Superior temporal gyrus (tissue), 1 donor: Measurements from ENCODE around the gene CAMK1D.
"Not testable (repeated sequence)": the region's sequence is repeated elsewhere in the genome, so short reads cannot be mapped to it uniquely, and the experiment has no call there.

Source experiments
- DNase-seq: peaks from one replicate; pipeline ENCODE4 v3.0.0-alpha.2; 2016; ENCODE audit errors: extremely low spot score

CAMK1D gene

GRCh38 chr10:12348870-12349628 is at the start of gene CAMK1D:
Gene CAMK1D (plus strand): TSS chr10:12349547.
- DNase-seq, result no peak

DNA sequence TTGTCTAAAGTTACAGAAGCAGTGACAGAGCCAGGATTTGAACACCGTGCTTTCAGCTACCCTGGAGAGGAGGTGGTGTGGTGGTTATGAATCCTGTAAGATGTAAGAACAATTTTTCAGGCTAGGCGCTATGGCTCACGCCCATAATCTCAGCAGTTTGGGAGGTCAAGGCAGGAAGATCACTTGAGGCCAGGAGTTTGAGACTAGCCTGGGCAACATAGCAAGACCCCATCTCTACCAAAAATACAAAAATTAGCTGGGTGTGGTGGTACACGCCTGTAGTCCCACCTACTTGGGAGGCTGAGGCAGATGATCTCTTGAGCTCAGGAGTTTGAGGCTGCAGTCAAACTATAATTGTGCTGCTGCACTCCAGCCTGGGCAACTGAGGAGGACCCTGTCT is 48.3 kb upstream of the CAMK1D start:
- not testable (repeated sequence) for DNase-seq

GRCh38 chr10:12308057-12308456 is 41.3 kb upstream of the CAMK1D start:
- DNase-seq, result no peak

GRCh38 chr10:12308736-12309375 is 40.5 kb upstream of the CAMK1D start:
- DNase-seq, result no peak

GRCh38 chr10:12309783-12310182 is 39.6 kb upstream of the CAMK1D start:
- not testable (repeated sequence) for DNase-seq

GRCh38 chr10:12314836-12315235 is 34.5 kb upstream of the CAMK1D start:
- DNase-seq, result no peak

DNA sequence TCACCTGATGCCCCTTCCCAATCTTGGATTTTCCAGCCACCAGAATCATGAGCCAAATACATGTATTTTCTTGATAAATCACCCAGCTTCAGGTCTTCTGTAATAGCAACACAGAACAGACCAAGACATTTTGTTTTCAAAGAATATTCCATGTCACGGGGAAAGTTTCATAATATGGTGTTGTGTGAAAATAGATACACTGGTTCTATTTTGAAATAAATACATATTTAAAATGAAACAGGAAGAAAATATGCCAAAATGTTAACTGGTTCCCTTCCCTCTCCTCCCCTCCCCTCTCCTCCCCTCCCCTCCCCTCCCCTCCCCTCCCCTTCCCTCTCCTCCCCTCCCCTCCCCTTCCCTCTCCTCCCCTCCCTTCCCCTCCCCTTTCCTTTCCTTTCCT is 30.3 kb upstream of the CAMK1D start:
- DNase-seq, result no peak

DNA sequence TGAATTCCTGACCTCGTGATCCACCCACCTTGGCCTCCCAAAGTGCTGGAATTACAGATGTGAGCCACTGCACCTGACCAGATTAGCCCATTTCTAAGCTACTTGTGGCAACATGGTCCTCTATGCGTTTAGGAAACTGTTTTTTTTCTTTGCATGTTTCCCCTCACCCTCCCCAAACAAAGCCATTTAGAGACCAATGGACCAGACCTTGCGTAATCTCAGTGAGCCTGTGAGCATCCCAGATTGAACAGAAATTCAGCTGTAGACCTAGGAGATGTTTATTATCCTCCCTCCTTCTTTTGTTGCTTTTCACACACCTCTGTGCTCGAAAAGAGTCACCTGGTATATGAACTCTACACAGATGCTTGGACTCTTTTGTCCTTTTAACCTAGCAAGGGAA is 28.5 kb upstream of the CAMK1D start:
- no peak for DNase-seq

- no peak for DNase-seq
These were observed 27.7 kb upstream of the CAMK1D start for GRCh38 chr10:12321641-12322040.

DNA sequence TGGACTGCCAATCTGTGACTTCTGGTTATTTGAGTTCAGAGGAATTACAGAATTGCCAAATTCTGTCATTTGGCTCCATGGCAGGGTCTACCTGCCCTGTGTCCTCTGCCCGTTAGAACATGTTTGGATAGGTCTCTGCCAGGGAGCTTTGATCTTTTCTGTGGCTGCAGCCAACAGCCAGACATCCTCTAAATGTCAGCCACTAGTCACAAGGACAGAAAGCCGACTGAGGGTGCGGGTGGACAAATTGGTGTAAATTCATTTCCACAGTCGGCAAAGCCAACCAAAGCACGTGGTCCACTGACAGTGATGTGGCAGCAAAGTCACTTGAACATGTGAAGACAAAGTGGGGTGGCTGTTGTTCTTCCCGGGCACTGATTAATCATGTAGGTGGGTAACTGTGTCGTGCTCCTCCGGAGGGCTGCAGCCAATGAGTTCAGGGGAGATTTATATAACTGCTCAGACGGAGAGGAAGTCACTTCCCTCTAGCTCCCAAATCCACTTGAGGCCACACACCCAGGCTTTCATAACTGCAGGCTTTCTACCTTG is 26.7 kb upstream of the CAMK1D start:
- no peak for DNase-seq

DNA sequence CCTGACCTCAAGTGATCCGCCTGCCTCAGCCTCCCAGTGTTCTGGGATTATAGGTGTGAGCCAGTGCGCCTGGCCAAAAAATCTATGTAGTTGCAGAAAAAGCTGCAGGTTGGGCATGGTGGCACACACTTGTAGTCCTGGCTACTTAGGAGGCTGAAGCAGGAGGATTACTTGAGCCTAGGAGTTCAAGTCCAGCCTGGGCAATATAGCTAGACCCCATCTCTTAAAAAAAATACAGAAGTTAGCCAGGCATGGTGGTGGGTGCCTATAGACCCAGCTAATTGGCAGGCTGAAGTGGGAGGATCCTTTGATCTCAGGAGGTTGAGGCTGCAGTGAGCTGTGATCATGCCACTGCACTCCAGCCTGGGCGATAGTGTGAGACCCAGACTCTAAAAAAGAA is 24.8 kb upstream of the CAMK1D start:
- DNase-seq, result no peak

DNA sequence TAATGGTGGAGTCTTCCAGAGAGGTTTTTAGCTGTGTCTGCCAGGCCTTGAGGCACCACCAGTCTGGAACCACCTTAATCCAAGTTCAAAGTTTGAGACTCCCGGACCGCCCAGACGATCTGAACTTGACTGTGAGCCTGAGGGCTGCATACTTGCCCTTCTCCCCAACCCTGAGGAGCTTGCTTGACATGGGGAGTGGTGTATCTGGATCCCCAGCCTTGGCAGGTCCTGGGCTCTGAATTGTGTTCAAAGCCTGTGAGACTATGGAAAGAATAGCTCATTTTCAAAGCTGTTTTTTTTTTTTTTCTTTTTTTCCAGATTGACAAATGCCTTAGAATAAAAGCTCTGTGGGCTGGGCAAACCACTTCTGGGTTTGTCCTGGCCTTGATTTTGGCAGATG is 22.3 kb upstream of the CAMK1D start:
- DNase-seq, result no peak

- no peak for DNase-seq
These were observed 21.9 kb upstream of the CAMK1D start for GRCh38 chr10:12327476-12327875.

DNA sequence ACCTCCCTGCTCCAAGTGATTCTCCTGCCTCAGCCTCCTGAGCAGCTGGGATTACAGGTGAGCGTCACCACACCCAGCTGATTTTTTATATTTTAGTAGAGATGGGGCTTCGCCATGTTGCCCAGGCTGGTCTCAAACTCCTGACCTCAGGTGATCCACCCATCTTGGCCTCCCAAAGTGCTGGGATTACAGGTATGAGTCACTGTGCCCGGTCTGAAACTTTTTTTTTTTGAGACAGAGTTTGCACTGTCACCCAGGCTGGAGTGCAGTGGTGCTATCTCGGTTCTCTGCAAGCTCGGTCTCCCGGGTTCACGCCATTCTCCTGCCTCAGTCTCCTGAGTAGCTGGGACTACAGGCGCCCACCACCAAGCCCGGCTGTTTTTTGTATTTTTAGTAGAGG is 21.0 kb upstream of the CAMK1D start:
- not testable (repeated sequence) for DNase-seq

GRCh38 chr10:12332572-12333379 is 16.6 kb upstream of the CAMK1D start:
- DNase-seq, result no peak

- no peak for DNase-seq
These were observed 15.8 kb upstream of the CAMK1D start for GRCh38 chr10:12333380-12334185.

DNA sequence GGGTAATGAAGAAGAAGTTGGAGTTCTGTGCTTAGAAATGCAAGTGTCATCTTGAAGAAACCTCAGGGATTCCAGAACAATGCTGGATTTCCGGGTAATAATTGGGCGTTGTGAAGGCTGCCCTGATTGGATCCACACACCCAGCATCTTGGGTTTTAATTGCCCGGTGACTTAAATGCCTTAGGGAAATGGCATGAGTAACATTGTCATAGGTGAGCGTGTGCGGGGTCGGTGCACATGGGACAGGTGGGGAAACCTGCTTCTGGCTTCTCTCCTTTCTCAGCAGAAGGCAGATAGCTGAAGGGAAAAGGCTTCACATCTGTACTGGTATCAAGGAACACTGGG is 15.2 kb upstream of the CAMK1D start:
- no peak for DNase-seq

DNA sequence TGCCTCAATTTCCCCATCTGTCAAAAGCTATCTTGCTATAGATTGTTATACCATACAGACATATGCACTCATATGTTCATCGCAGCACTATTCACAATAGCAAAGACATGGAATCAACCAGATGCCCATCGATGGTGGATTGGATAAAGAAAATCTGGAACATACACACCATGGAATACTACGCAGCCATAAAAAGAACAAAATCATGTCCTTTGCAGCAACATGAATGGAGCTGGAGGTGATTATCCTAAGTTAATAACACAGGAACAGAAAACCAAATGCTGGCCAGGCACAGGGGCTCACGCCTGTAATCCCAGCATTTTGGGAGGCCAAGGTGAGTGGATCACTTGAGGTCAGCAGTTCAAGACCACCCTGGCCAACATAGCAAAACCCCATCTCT is 14.2 kb upstream of the CAMK1D start:
- not testable (repeated sequence) for DNase-seq

DNA sequence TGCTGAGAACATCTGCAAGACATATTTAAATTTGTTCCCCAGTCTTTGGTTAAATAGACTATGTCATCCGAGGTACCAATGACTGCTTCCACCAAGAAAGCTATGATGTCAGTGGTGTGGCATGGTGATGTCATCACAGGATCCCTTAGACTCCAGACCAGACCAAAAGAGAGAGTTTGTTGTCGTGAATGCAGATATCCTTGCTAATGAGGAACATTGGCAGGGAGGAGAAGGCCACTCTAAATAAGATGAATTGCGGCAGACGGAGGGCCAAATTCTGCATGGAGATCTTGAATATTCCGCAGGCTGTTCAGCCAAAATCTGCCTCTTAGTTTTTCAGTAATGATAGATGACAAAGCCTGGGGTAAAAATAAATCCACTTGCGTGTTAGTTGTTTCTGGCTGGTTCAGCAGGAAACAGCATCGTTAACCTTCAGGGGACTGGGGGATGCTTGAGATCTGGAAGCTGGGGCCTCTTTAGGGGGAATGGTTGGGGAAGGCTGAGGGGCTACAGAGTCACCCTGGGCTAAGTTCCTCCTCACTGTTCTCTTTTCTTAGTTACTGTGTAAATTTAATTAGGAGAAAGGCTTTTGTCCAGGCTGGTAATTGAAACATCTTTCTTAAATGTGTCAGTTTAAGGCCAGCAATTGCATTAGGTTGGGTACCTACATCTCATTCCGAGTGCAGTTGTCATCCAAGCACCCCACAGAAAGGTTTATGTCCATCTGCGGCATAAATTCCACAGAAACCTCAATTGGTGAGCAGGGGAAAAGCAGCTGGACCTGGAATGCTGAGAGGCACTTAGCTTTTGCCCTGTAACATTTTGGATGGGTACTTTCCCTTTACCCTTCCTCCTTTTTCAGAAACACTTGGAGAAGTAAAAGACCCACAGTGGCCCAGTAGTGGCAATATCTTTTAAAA is 11.6 kb upstream of the CAMK1D start:
- DNase-seq, result peak; percentile 11

DNA sequence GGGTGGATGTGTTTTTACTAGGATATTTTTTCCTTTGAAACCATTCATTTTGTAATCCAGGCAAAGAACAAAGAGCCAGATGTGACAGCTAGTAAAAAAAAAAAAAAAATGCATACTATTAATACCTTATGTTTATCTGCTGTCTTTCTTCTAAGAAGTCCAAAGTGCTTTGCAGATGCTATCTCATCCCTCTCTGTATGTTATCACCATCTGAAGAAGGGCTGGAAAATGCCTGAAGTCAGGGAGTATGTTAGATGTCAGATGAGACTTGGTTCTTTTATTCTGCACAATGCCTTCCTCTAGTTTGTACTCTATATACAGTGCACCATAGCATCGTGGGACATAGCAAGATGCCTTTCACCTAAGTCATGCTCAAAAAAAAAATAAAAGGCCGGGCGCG is 10.4 kb upstream of the CAMK1D start:
- DNase-seq, result peak; percentile 11

- DNase-seq, result no peak
These were observed 9.0 kb upstream of the CAMK1D start for GRCh38 chr10:12340371-12340770.
